Measurements from ENCODE around the gene BABAM2. TPM values are rescaled to one million over a fixed set of nuclear protein-coding genes. Genes with fewer than 3 reads are reported as not detected.
"Not testable (repeated sequence)": the region's sequence is repeated elsewhere in the genome, so short reads cannot be mapped to it uniquely, and the experiment has no call there.

The BABAM2 gene
- total RNA-seq, 4 donors from 2014 or later: 24.3 to 46.1 (median 44.5) TPM

- Histone ChIP-seq H3K27me3 (no peaks in the 10 kb centered on the region), H3K4me1 (peaks cover 0 to 26% (median 8%) of the 10 kb centered on the region in 4 donors), H3K36me3 (no peaks in the 10 kb centered on the region), H3K4me3 (no peak overlapping the region), H3K9me3 (no peaks in the 10 kb centered on the region), H3K27ac (peak overlapping the region in 2 of 4 donors; percentile 1 to 23)
- TF ChIP-seq CTCF (IDR thresholded peaks at IDR 0.05) (no peak), EP300 (IDR thresholded peaks at IDR 0.05) (no peak), POLR2A (IDR thresholded peaks at IDR 0.05) (no peak)
- 63 to 75% methylated on average over 4 of the region's 4 CpGs for WGBS, 2 donors
- no peak for DNase-seq (ENCODE audit: low spot score in 2 of 2)
Observed at GRCh38 chr2:27967076-27967475, 76.5 kb downstream of the BABAM2 start.

- H3K4me3 ChIP-seq; H3K9me3 ChIP-seq; H3K36me3 ChIP-seq; H3K27ac ChIP-seq; H3K27me3 ChIP-seq; DNase-seq (ENCODE audit: low spot score in 2 of 2): not testable (repeated sequence)
- 98 to 100% methylated on average over 4 of the region's 4 CpGs for WGBS, 2 donors
- H3K4me1 ChIP-seq: peaks cover 0 to 23% (median 8%) of the 10 kb centered on the region in 4 donors
Observed at GRCh38 chr2:27968045-27968444, 77.5 kb downstream of the BABAM2 start.

- H3K36me3 ChIP-seq; H3K9me3 ChIP-seq; H3K27me3 ChIP-seq; DNase-seq (ENCODE audit: low spot score in 2 of 2); H3K27ac ChIP-seq; H3K4me3 ChIP-seq: not testable (repeated sequence)
- peaks cover 0 to 23% (median 8%) of the 10 kb centered on the region in 4 donors for H3K4me1 ChIP-seq
- 92 to 98% methylated on average over 2 of the region's 2 CpGs for WGBS, 2 donors
Observed at GRCh38 chr2:27968957-27969356, 78.4 kb downstream of the BABAM2 start.

GRCh38 chr2:27972311-27972710 is 81.8 kb downstream of the BABAM2 start:
- Histone ChIP-seq H3K27me3 (no peaks in the 10 kb centered on the region), H3K4me1 (peaks cover 0 to 4% (median 2%) of the 10 kb centered on the region in 4 donors), H3K27ac (no peak overlapping the region), H3K4me3 (no peak overlapping the region), H3K9me3 (no peaks in the 10 kb centered on the region), H3K36me3 (no peaks in the 10 kb centered on the region)
- TF ChIP-seq CTCF (IDR thresholded peaks at IDR 0.05) (no peak), EP300 (IDR thresholded peaks at IDR 0.05) (no peak), POLR2A (IDR thresholded peaks at IDR 0.05) (no peak)
- no peak for DNase-seq (ENCODE audit: low spot score in 2 of 2)
- WGBS, 2 donors: 84 to 86% methylated on average over 2 of the region's 2 CpGs

- DNase-seq (ENCODE audit: low spot score in 2 of 2): no peak
- Histone ChIP-seq H3K9me3 (no peaks in the 10 kb centered on the region), H3K36me3 (no peaks in the 10 kb centered on the region), H3K27me3 (no peaks in the 10 kb centered on the region), H3K27ac (no peak overlapping the region), H3K4me1 (peaks cover 0 to 4% (median 0%) of the 10 kb centered on the region in 4 donors), H3K4me3 (no peak overlapping the region)
- 64 to 66% methylated on average over 3 of the region's 3 CpGs for WGBS, 2 donors
- TF ChIP-seq POLR2A (IDR thresholded peaks at IDR 0.05): no peak
- TF ChIP-seq CTCF (IDR thresholded peaks at IDR 0.05): no peak
- TF ChIP-seq EP300 (IDR thresholded peaks at IDR 0.05): no peak
Observed at GRCh38 chr2:27973592-27973991, 83.1 kb downstream of the BABAM2 start.

- no peak for DNase-seq (ENCODE audit: low spot score in 2 of 2)
- no peaks in the 10 kb centered on the region for H3K9me3 ChIP-seq
- no peak overlapping the region for H3K4me3 ChIP-seq
- H3K27ac ChIP-seq: no peak overlapping the region
- H3K4me1 ChIP-seq: peaks cover 0 to 3% (median 0%) of the 10 kb centered on the region in 4 donors
- WGBS, 2 donors: 93% methylated on average over 1 of the region's 1 CpG
- H3K36me3 ChIP-seq: no peaks in the 10 kb centered on the region
- TF ChIP-seq EP300 (IDR thresholded peaks at IDR 0.05) (no peak), CTCF (IDR thresholded peaks at IDR 0.05) (no peak), POLR2A (IDR thresholded peaks at IDR 0.05) (no peak)
- no peaks in the 10 kb centered on the region for H3K27me3 ChIP-seq
Observed at GRCh38 chr2:27976308-27976707, 85.8 kb downstream of the BABAM2 start.
